Endothelial cell of umbilical vein (primary cell): ENCODE data around the gene MTG1. TPM values are rescaled to one million over a fixed set of nuclear protein-coding genes. Genes with fewer than 3 reads are reported as not detected.

Experiments
- BruUV-seq: library from RNA; stranded (reverse); fragments of 400-500 nt; replicated peaks from 2 replicates; lab custom pipeline; 2021; lab: Mats Ljungman, UMichigan
- CTCF ChIA-PET: fragments of 300-600, 350-600 bp; sonication (Branson Sonifier 250); formaldehyde crosslinking; loops from one replicate; lab custom pipeline; 2021; ENCODE audit warnings: antibody characterized with exemption, inconsistent platforms; lab: Charles Lee
- POLR2A ChIA-PET: fragments of 300-600, 350-600 bp; sonication (Branson Sonifier 250); formaldehyde crosslinking; loops from one replicate; lab custom pipeline; 2021; ENCODE audit warnings: antibody characterized with exemption, inconsistent platforms; lab: Charles Lee
- DNase-seq: peaks from one replicate; pipeline ENCODE4 v3.0.0-alpha.2; 2011; ENCODE audit warnings: low read depth, low spot score
- FAIRE-seq: peaks from 2 replicates; lab custom pipeline; 2011; peaks lifted over from hg19 to GRCh38; lab: Jason Lieb, UNC
- H2AFZ ChIP-seq: 2 replicates; pipeline ENCODE4 v1.6.0; 2012; ENCODE audit warnings: low read depth, low read length, control low read depth, inconsistent platforms
- H3K27ac ChIP-seq: 2 replicates; pipeline ENCODE4 v1.5.1; 2011; ENCODE audit warnings: low read depth, mild to moderate bottlenecking, control low read depth, low read length, moderate library complexity; ENCODE audit not compliant: insufficient read depth
- H3K27me3 ChIP-seq, 2 experiments: 2 replicates each; pipeline versions ENCODE4 v1.6.0 to v1.6.1; 2011; ENCODE audit warnings: low read length in 2 of 2, mixed read lengths in 1 of 2; ENCODE audit not compliant: control insufficient read depth in 2 of 2, insufficient read depth in 2 of 2
- H3K36me3 ChIP-seq, 2 experiments: 2 replicates in 1 of 2; 3 replicates in 1 of 2; pipeline ENCODE4 v1.5.1; 2011; ENCODE audit warnings: low read length in 2 of 2, mild to moderate bottlenecking in 1 of 2, moderate library complexity in 1 of 2; ENCODE audit not compliant: control insufficient read depth in 2 of 2, insufficient read depth in 2 of 2; ENCODE audit errors: extremely low read depth in 1 of 2
- H3K4me1 ChIP-seq: 3 replicates; pipeline ENCODE4 v1.5.1; 2011; ENCODE audit warnings: mild to moderate bottlenecking, low read length; ENCODE audit not compliant: control insufficient read depth, insufficient read depth; ENCODE audit errors: extremely low read depth
- H3K4me2 ChIP-seq: 2 replicates; pipeline ENCODE4 v1.6.1; 2011; ENCODE audit warnings: low read length, control low read depth, mixed read lengths; ENCODE audit not compliant: insufficient read depth
- H3K4me3 ChIP-seq, 3 experiments: fragments of 200-600 bp in 1 of 3; sonication (generic), shearing (Covaris generic) in 1 of 3; replicated peaks in 1 of 3; 2 replicates each; pipeline ENCODE4 v1.5.1; 2011 to 2016; ENCODE audit warnings: control low read depth in 3 of 3, low read length in 3 of 3, mild to moderate bottlenecking in 2 of 3, inconsistent platforms in 1 of 3, low read depth in 1 of 3, moderate library complexity in 1 of 3; ENCODE audit not compliant: insufficient read depth in 1 of 3
- H3K79me2 ChIP-seq: 2 replicates; pipeline ENCODE4 v1.6.0; 2012; ENCODE audit warnings: low read length, inconsistent platforms; ENCODE audit not compliant: control insufficient read depth, insufficient read depth
- H3K9ac ChIP-seq: replicated peaks from 2 replicates; pipeline ENCODE3; 2011; ENCODE audit warnings: low read length, control low read depth; ENCODE audit not compliant: insufficient read depth; ENCODE audit errors: extremely low read depth
- H3K9me1 ChIP-seq: replicated peaks from 3 replicates; pipeline ENCODE4 v1.6.0; 2011; ENCODE audit warnings: mild to moderate bottlenecking, low read length; ENCODE audit not compliant: control insufficient read depth, insufficient read depth; ENCODE audit errors: extremely low read depth
- H3K9me3 ChIP-seq: replicated peaks from 2 replicates; pipeline ENCODE4 v1.5.1; 2012; ENCODE audit warnings: low read length, inconsistent platforms; ENCODE audit not compliant: control insufficient read depth, insufficient read depth
- H4K20me1 ChIP-seq: replicated peaks from 2 replicates; pipeline ENCODE3; 2011; ENCODE audit warnings: mild to moderate bottlenecking, low read length; ENCODE audit not compliant: control insufficient read depth, insufficient read depth; ENCODE audit errors: extremely low read depth
- EZH2 ChIP-seq: IDR thresholded peaks from 2 replicates; pipeline ENCODE4 v1.6.1; 2012; ENCODE audit warnings: borderline replicate concordance, low read depth, mild to moderate bottlenecking, moderate library complexity, low read length, inconsistent platforms; ENCODE audit not compliant: severe bottlenecking
- FOS ChIP-seq: IDR thresholded peaks from 2 replicates; pipeline ENCODE4 v1.6.1; 2011; ENCODE audit warnings: mild to moderate bottlenecking, low read length, moderate library complexity, borderline replicate concordance; ENCODE audit not compliant: insufficient read depth
- GATA2 ChIP-seq: IDR thresholded peaks from 2 replicates; pipeline ENCODE4 v1.7.0; 2011; ENCODE audit warnings: low read depth, mild to moderate bottlenecking, moderate library complexity, mixed read lengths, low read length; ENCODE audit not compliant: insufficient read length, insufficient read depth
- JUN ChIP-seq: IDR thresholded peaks from 2 replicates; pipeline ENCODE4 v1.6.1; 2011; ENCODE audit warnings: borderline replicate concordance, low read depth; ENCODE audit not compliant: insufficient read length, insufficient read depth
- MYC ChIP-seq: IDR thresholded peaks from one replicate; pipeline ENCODE4 v1.6.1; 2011; ENCODE audit warnings: mild to moderate bottlenecking, low read depth, low read length
- POLR2A ChIP-seq: IDR thresholded peaks from 2 replicates; pipeline ENCODE4 v1.6.1; 2012; ENCODE audit warnings: low read depth, mild to moderate bottlenecking, control low read depth, low read length
- POLR2AphosphoS5 ChIP-seq: IDR thresholded peaks from 2 replicates; pipeline ENCODE4 v1.6.1; 2012; ENCODE audit warnings: low read depth, mild to moderate bottlenecking, control low read depth, low read length, moderate library complexity; ENCODE audit not compliant: insufficient read depth
- dilution Hi-C: fragments of 300-500 bp; cut with MboI; formaldehyde crosslinking; loops from one replicate; pipeline ENCODE4 v1.15.0; 2019; ENCODE audit warnings: low sequenced_read_pairs; ENCODE audit not compliant: extremely low pct_ligation_motif_present
- intact Hi-C: fragments of 100-400 bp; cut with micrococcal nuclease; formaldehyde crosslinking; loops from one replicate; pipeline ENCODE4 v1.10.0; 2022
- polyA plus RNA-seq, 4 experiments: library from polyadenylated mRNA; depleted of rRNA in 3 of 4; stranded (reverse) in 3 of 4; unstranded in 1 of 4; fragments of >200 nt; gene quantifications; 2 replicates each; pipeline versions ENCODE4 v1.2.1 to v1.2.3, GENCODE V29; 2011 to 2012; ENCODE audit warnings: missing spikeins in 1 of 4
- total RNA-seq: library from RNA; stranded (reverse); gene quantifications from 2 replicates; pipeline ENCODE4 v1.2.3, GENCODE V29; 2021
- TF ChIP-seq, protein P1 (sequence below), 2 donors: IDR thresholded peaks; 1 replicate in 1 of 2; 2 replicates in 1 of 2; pipeline ENCODE4 v1.5.1; 2011; ENCODE audit warnings: low read length in 2 of 2, mild to moderate bottlenecking in 2 of 2, moderate library complexity in 2 of 2, control low read depth in 1 of 2, inconsistent platforms in 1 of 2, low read depth in 1 of 2; ENCODE audit not compliant: insufficient read depth in 1 of 2; ENCODE audit errors: extremely low read depth in 1 of 2
- TF ChIP-seq, protein P2 (sequence below): IDR thresholded peaks from 2 replicates; pipeline ENCODE4 v1.6.1; 2011; ENCODE audit not compliant: insufficient read depth, insufficient read length

MTG1 gene
- total and polyA plus RNA-seq, 2 donors (not counting 3 experiments of a cell fraction or from before 2014, with no cell fraction given), result 66.5 to 91.6 TPM

DNA sequence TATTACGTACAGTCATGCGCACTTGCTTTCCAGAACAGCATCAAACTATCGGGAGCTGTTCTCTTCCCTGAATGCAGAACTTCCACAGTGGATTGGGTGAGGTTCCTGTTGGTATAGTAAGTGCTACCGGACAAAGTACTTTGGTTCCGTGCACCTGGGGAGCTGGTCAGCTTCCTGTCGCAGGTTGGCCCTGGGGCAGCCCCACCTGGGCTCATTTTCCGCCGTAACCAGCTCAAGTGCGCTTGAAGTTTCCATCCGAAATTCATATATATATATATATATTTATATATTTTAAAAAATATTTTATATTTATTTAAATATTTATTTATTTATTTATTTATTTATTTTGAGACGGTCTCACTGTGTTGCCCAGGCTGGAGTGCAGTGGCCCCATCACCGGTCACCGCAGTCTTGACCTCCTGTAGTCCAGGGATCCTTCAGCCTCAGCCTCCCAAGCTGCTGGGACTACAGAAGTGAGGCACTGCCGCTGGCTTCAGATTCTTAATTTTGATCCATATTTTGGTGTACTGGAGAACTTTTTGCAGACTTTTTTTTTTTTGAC lies 66.3 kb downstream of the MTG1 start:
- TF ChIP-seq EZH2 (no peak), MYC (no peak), FOS (no peak), POLR2AphosphoS5 (no peak), POLR2A (no peak), JUN (no peak), GATA2 (no peak)
- TF ChIP-seq, protein P1, sequence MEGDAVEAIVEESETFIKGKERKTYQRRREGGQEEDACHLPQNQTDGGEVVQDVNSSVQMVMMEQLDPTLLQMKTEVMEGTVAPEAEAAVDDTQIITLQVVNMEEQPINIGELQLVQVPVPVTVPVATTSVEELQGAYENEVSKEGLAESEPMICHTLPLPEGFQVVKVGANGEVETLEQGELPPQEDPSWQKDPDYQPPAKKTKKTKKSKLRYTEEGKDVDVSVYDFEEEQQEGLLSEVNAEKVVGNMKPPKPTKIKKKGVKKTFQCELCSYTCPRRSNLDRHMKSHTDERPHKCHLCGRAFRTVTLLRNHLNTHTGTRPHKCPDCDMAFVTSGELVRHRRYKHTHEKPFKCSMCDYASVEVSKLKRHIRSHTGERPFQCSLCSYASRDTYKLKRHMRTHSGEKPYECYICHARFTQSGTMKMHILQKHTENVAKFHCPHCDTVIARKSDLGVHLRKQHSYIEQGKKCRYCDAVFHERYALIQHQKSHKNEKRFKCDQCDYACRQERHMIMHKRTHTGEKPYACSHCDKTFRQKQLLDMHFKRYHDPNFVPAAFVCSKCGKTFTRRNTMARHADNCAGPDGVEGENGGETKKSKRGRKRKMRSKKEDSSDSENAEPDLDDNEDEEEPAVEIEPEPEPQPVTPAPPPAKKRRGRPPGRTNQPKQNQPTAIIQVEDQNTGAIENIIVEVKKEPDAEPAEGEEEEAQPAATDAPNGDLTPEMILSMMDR (IDR thresholded peaks at IDR 0.05; ENCODE audit: extremely low read depth in 1 of 2, insufficient read depth in 1 of 2, low read depth in 1 of 2, low read length in 2 of 2), result no peak
- TF ChIP-seq, protein P2, sequence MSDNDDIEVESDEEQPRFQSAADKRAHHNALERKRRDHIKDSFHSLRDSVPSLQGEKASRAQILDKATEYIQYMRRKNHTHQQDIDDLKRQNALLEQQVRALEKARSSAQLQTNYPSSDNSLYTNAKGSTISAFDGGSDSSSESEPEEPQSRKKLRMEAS, result no peak
- Histone ChIP-seq H3K79me2 (no peaks in the 10 kb centered on the region), H3K4me2 (no peak overlapping the region), H3K4me3 (no peak overlapping the region), H3K36me3 (no peaks in the 10 kb centered on the region), H3K9ac (no peak overlapping the region), H3K9me1 (no peaks in the 10 kb centered on the region), H2AFZ (no peak overlapping the region), H3K4me1 (no peaks in the 10 kb centered on the region), H3K9me3 (no peaks in the 10 kb centered on the region), H3K27ac (no peak overlapping the region), H4K20me1 (no peaks in the 10 kb centered on the region), H3K27me3 (no peaks in the 10 kb centered on the region)
- no TSS peak for BruUV-seq
- FAIRE-seq (no peak), DNase-seq (no peak)
- dilution Hi-C loops, result no loop called here
- ChIA-PET POLR2A (no interaction called here), CTCF (no interaction called here)
- intact Hi-C loops, result no loop called here
